Upper lobe of right lung (tissue), 1 donor: ENCODE results near the gene CMIP. TPM values are rescaled to one million over a fixed set of nuclear protein-coding genes. Genes with fewer than 3 reads are reported as not detected.

Experiments
- ATAC-seq: fragments of 200-7000 bp; cut with Tn5 transposase; one replicate; pipeline ENCODE4 v1.9.1; 2020; ENCODE audit warnings: mild to moderate bottlenecking, moderate library complexity
- DNase-seq: peaks from one replicate; pipeline ENCODE4 v3.0.0-alpha.2; 2020
- H3K27ac ChIP-seq: fragments of 200-600 bp; one replicate; pipeline ENCODE4 v1.8.0; 2022
- H3K27me3 ChIP-seq: fragments of 200-600 bp; one replicate; pipeline ENCODE4 v1.8.0; 2022; ENCODE audit warnings: mild to moderate bottlenecking
- H3K36me3 ChIP-seq: fragments of 200-600 bp; one replicate; pipeline ENCODE4 v1.8.0; 2022
- H3K4me1 ChIP-seq: fragments of 200-600 bp; one replicate; pipeline ENCODE4 v1.8.0; 2022
- H3K4me3 ChIP-seq: fragments of 200-600 bp; one replicate; pipeline ENCODE4 v1.8.0; 2022; ENCODE audit warnings: mild to moderate bottlenecking
- H3K9me3 ChIP-seq: fragments of 200-600 bp; one replicate; pipeline ENCODE4 v1.8.0; 2022
- intact Hi-C: fragments of 100-400 bp; cut with DNase I; formaldehyde crosslinking; loops from one replicate; pipeline ENCODE4 v1.11.0; 2022
- total RNA-seq: library from RNA; stranded (reverse); fragmentation: NEBNext Ultra II Directional; extraction: Animal tissue kit (Norgen Biotek cat#: 25700); gene quantifications from one replicate; pipeline ENCODE4 v1.2.1, GENCODE V29; 2021
- TF ChIP-seq, protein P1 (sequence below): fragments of 200-600 bp; IDR thresholded peaks from one replicate; pipeline ENCODE4 v1.8.0; 2022; ENCODE audit warnings: antibody characterized with exemption
- donor health status: DM: no; HTN: yes; CAD: no; lungs with severe emphysema.

CMIP gene
- total RNA-seq, 1 donor from 2014 or later: 73.8 TPM

DNA sequence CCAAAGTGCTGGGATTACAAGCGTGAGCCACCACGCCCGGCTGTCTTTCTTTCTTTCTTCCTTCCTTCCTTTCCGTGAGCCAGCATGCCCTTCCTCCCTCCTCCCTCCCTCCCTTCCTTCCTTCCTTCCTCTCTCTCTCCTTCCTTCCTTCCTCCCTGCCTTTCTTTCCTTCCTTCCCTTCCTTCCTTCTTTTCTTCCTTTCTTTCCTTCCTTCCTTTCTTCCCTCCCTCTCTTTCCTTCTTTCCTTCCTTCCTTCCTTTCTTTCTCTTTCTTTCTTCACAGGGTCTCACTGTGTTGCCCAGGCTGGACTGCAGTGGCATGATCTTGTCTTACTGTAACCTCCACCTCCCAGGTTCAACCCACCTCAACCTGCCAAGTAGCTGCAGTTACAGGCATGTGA lies 283.8 kb downstream of the CMIP start:
- H3K9me3 ChIP-seq: no peaks in the 10 kb centered on the region
- DNase-seq (no peak), ATAC-seq (no peak)
- no peaks in the 10 kb centered on the region for H3K36me3 ChIP-seq
- H3K27me3 ChIP-seq: no peaks in the 10 kb centered on the region
- intact Hi-C loops: no loop called here
- H3K4me1 ChIP-seq: peaks cover 12% of the 10 kb centered on the region
- TF ChIP-seq, protein P1, sequence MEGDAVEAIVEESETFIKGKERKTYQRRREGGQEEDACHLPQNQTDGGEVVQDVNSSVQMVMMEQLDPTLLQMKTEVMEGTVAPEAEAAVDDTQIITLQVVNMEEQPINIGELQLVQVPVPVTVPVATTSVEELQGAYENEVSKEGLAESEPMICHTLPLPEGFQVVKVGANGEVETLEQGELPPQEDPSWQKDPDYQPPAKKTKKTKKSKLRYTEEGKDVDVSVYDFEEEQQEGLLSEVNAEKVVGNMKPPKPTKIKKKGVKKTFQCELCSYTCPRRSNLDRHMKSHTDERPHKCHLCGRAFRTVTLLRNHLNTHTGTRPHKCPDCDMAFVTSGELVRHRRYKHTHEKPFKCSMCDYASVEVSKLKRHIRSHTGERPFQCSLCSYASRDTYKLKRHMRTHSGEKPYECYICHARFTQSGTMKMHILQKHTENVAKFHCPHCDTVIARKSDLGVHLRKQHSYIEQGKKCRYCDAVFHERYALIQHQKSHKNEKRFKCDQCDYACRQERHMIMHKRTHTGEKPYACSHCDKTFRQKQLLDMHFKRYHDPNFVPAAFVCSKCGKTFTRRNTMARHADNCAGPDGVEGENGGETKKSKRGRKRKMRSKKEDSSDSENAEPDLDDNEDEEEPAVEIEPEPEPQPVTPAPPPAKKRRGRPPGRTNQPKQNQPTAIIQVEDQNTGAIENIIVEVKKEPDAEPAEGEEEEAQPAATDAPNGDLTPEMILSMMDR: no peak
- no peak overlapping the region for H3K27ac ChIP-seq
- H3K4me3 ChIP-seq: no peak overlapping the region

DNA sequence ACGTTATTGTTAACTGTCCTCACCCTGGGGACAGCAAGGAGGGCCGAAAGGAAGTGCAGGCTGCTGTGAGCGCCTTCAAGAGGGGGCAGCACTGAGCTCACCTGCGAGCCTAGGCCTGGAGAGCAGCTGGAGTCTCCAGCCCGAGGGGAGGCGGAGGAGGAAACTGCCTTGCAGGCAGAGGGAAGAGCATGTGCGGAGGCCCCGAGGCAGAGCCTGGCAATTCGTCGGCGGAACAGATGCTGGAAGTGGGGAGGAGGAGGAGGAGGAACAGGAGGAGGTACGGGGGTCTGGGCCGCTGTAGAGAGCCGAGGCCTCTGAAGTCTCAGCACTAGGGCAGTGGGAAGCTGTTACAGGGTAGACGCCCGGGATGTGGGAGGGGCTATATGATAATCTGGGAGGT lies 284.8 kb downstream of the CMIP start:
- Histone ChIP-seq H3K4me3 (no peak overlapping the region), H3K4me1 (peaks cover 12% of the 10 kb centered on the region), H3K27ac (no peak overlapping the region), H3K36me3 (no peaks in the 10 kb centered on the region), H3K27me3 (no peaks in the 10 kb centered on the region), H3K9me3 (no peaks in the 10 kb centered on the region)
- ATAC-seq: no peak
- intact Hi-C loops: no loop called here
- no peak for DNase-seq
- TF ChIP-seq, protein P1: no peak

DNA sequence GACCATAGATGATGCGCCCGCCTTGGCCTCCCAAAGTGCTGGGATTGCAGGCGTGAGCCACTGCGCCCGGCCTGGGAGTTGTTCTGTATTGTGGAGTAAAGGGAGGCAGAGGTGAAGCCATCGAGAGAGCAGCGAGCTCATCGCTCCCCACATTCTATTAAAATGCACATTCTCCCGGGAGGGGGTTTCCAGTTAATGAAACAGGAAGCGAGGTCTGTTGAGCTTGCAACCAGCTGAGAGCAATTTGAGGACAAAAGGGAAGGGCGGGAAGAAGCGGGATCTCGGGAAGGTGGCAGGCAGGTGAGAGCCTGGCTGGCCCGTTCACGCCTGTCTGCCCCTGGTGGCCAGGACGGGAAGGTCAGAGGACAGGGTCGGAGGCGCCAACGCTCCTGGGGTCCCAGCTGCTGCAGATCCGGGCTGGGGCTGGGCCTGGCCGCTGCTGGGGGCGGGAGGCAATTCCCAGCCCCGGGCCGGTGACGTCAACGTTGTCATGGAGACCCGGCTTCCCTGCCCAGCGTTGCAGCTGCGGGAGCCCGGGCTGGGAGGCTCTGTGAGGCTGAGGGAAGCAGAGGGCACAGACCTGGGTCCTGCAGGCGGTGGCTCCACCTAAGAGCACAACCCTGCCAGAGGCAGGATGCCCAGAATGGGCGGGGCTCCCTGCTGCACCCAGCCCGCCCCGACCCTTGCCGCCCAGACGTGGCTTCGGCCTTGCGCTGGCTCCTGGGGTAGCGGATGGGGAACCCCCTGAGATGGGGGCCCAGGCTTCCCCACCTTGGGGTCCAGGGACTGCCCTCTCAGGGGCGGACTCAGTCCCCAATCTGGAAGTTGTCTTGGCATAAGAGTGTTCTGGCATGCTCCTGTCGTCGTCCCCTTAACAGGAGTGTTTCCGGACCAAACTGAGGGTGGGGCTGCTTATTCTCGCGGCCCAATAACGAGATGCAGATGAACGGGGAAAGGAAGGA lies 285.8 kb downstream of the CMIP start:
- H3K27ac ChIP-seq: peak overlapping the region; percentile 56
- intact Hi-C loops: loop anchor here (10.0 kb wide), 1 partner anchor 696 kb away; the partner anchor contains the start of gene ATMIN
- TF ChIP-seq, protein P1: peak; percentile 62

DNA sequence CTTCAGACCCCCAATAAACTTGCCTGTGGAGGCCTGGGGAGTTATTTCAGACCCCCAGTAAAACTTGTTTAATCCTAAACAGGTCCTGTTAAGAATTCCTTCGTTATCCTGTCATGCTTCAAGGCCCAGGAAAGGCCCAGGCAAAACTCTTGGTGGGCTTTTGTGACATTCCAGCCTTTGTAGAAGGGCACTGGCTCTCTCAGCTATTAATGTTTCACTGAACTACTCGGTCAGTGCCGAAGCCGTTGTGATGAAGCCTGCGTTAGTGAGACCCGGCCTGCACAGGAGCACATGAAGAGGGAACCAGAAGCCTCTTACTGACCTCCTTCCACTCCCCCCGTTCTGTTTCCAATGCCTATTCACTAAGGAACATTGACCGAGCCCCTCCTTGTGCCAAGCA lies 287.0 kb downstream of the CMIP start:
- intact Hi-C loops: loop anchor here (10.0 kb wide), 1 partner anchor 697 kb away; the partner anchor contains the start of gene ATMIN
- DNase-seq: no peak
- Histone ChIP-seq H3K27ac (no peak overlapping the region), H3K9me3 (no peaks in the 10 kb centered on the region), H3K27me3 (no peaks in the 10 kb centered on the region), H3K36me3 (no peaks in the 10 kb centered on the region), H3K4me3 (no peak overlapping the region), H3K4me1 (peaks cover 12% of the 10 kb centered on the region)
- no peak for ATAC-seq
- TF ChIP-seq, protein P1: no peak

More for the DNA sequence above, 285.8 kb downstream of the CMIP start:
- DNase-seq (peak; percentile 92), ATAC-seq (peak; percentile 95)
- Histone ChIP-seq H3K4me1 (peaks cover 12% of the 10 kb centered on the region), H3K36me3 (no peaks in the 10 kb centered on the region), H3K27me3 (no peaks in the 10 kb centered on the region), H3K4me3 (peak overlapping the region; percentile 37), H3K9me3 (no peaks in the 10 kb centered on the region)

DNA sequence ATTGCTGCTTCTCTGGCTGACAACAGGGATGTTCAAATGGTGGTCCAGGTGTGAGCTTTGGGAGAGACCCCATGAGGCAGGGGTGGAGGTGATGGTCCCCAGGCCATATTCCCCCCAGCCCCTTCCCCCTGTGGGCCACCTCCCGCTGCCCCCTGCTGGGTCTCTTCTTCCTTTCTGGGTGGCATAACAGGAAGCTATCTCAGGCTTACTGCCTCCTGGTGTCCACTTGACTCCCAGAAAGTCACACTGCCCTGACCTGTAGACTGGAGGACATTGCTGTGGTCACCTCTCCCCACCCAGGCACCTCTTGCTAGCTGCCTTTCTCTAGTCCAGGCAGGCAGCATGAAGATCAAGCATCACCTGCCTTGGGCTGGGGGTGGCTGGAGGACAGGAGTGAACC lies 288.1 kb downstream of the CMIP start:
- Histone ChIP-seq H3K4me3 (no peak overlapping the region), H3K4me1 (peaks cover 14% of the 10 kb centered on the region), H3K27me3 (no peaks in the 10 kb centered on the region), H3K27ac (no peak overlapping the region), H3K9me3 (no peaks in the 10 kb centered on the region), H3K36me3 (no peaks in the 10 kb centered on the region)
- TF ChIP-seq, protein P1: no peak
- no peak for ATAC-seq
- no peak for DNase-seq
- intact Hi-C loops: loop anchor here (10.0 kb wide), 1 partner anchor 698 kb away; the partner anchor contains the start of gene ATMIN
